Retinal pigment epithelial cell (primary cell): ENCODE results near the gene GABRB2.

Experiments used
- DNase-seq: peaks from one replicate; pipeline ENCODE4 v3.0.0-alpha.2; 2010; ENCODE audit warnings: low read depth
- H3K4me3 ChIP-seq: 2 replicates; pipeline ENCODE4 v1.5.1; 2011; ENCODE audit warnings: mild to moderate bottlenecking, low read length, control low read depth, moderate library complexity
- CTCF ChIP-seq: conservative IDR thresholded peaks from 2 replicates; pipeline ENCODE4 v1.5.1; 2011; ENCODE audit warnings: low read depth, low read length, control low read depth, inconsistent platforms

Gene GABRB2

GRCh38 chr5:161431963-161432362 lies 114.6 kb downstream of the GABRB2 start:
- TF ChIP-seq CTCF, result no peak
- no peak overlapping the region for H3K4me3 ChIP-seq
- DNase-seq, result no peak

- no peak overlapping the region for H3K4me3 ChIP-seq
- DNase-seq, result no peak
- no peak for TF ChIP-seq CTCF
These were observed 125.5 kb downstream of the GABRB2 start for GRCh38 chr5:161421067-161421466.

GRCh38 chr5:161420521-161420920 lies 126.0 kb downstream of the GABRB2 start:
- no peak for DNase-seq
- TF ChIP-seq CTCF, result no peak
- no peak overlapping the region for H3K4me3 ChIP-seq

- TF ChIP-seq CTCF, result no peak
- H3K4me3 ChIP-seq, result no peak overlapping the region
- no peak for DNase-seq
These were observed 131.6 kb downstream of the GABRB2 start for GRCh38 chr5:161414896-161415295.

GRCh38 chr5:161414037-161414436 lies 132.5 kb downstream of the GABRB2 start:
- H3K4me3 ChIP-seq, result no peak overlapping the region
- DNase-seq, result no peak
- no peak for TF ChIP-seq CTCF

GRCh38 chr5:161412792-161413191 lies 133.7 kb downstream of the GABRB2 start:
- no peak for TF ChIP-seq CTCF
- DNase-seq, result no peak
- H3K4me3 ChIP-seq, result no peak overlapping the region

GRCh38 chr5:161411156-161411555 lies 135.4 kb downstream of the GABRB2 start:
- no peak overlapping the region for H3K4me3 ChIP-seq
- no peak for TF ChIP-seq CTCF
- DNase-seq, result no peak
